Stimulated activated CD4-positive, alpha-beta T cell treated with anti-CD3 and anti-CD28 coated beads, Interleukin-4, amount 100 ng/mL, for 24 hours (primary cell): ENCODE measurements around the gene TESK2.
A peak's percentile ranks its signal among the peaks of the same experiment; 100 is the strongest.
"Not testable (repeated sequence)": the region's sequence is repeated elsewhere in the genome, so short reads cannot be mapped to it uniquely, and the experiment has no call there.

ENCODE experiments used
- DNase-seq: peaks from one replicate; pipeline ENCODE4 v3.0.0-alpha.2; 2020

TESK2 gene

DNA sequence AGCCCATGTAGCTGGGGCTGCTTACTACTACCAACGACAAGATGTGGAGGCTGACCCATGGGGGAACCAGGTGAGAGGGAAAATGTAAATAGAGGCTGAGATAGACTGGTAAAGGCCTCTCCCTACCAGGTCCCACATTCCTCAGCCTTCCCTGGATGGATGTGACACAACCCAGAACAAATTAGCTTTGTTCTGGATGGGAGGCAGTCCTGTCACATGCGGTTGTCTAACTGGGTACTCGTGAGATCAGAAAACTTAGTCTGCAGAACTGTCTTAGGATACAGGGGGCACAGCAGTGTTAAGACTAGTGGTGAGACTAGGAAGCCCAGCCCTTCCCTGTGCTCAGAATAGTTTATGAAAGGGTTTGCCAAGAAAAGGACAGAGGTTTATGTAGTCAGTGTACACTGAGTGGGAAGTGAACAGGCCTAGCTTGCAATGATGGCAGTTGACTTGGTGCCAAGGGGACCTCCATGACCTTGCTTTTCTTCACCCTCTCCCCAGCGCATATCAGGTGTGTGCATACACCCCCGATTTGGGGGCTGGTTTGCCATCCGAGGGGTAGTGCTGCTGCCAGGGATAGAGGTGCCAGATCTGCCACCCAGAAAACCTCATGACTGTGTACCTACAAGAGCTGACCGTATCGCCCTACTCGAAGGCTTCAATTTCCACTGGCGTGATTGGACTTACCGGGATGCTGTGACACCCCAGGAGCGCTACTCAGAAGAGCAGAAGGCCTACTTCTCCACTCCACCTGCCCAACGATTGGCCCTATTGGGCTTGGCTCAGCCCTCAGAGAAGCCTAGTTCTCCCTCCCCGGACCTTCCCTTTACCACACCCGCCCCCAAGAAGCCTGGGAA lies 17.6 kb upstream of the TESK2 start:
- DNase-seq: no peak

- DNase-seq: no peak
Observed at GRCh38 chr1:45507893-45508292, 16.9 kb upstream of the TESK2 start.

GRCh38 chr1:45507195-45507594 lies 16.2 kb upstream of the TESK2 start:
- DNase-seq: no peak

- DNase-seq: no peak
Observed at GRCh38 chr1:45503462-45504360, 12.7 kb upstream of the TESK2 start.

DNA sequence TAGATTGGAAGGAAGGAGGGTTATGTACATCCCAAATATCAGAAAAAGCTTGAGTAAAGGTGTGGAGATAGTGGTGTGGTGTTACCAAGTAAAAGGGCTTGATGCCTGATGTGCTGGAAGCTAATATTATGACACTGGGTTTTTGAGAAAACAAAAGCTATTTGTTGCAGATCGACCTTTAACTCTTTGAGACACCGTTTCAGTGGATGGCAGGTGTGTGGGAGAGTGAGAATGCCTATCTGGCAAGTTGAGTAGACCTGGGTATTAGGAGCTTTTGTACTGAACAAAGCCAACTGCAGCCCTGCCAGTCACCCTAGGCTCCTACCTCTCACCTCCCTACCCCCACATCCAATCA lies 10.5 kb upstream of the TESK2 start:
- DNase-seq: no peak

DNA sequence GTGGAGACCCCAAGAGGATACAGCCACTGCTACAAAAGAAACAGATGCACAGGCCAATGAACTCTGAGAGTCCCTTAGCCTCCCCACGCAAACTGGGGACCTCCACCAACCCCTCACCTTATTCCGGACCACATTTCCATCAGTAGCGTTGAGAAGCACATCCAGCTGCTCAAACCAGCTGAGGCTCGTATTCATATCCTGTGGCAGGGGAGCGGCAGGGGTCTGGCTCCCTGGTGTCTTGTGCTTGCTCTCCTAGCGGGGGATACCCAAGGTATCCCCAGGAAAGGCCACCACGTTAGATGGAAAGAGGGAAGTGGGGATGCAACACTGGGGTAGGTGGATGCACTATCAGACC lies 8.4 kb upstream of the TESK2 start:
- no peak for DNase-seq

DNA sequence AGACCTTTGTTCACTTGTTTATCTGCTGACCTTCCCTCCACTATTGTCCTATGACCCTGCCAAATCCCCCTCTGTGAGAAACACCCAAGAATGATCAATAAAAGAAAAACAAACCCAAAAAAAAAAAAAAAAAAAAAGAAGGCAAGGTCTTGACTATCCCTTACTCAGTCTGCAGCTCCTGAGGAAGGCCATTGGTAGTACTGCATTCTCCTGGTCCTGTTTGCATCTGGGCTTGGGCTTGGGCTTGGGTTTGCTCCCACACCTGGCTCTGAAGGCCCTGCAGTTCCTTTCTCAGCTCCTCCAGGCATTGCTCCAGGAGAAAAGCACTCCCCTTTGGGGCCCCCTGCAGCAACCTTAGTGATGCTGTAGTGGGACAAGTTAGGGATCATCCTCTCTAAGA lies 7.3 kb upstream of the TESK2 start:
- no peak for DNase-seq

GRCh38 chr1:45493116-45493697 lies 2.2 kb upstream of the TESK2 start:
- peak; percentile 62 for DNase-seq

- DNase-seq: no peak
Observed at GRCh38 chr1:45492691-45493090, 1.7 kb upstream of the TESK2 start.

GRCh38 chr1:45491487-45492260 lies 711 bp upstream of the TESK2 start:
- no peak for DNase-seq

- DNase-seq: no peak
Observed at GRCh38 chr1:45490121-45490625, 790 bp downstream of the TESK2 start.

GRCh38 chr1:45489379-45489778 lies 1.6 kb downstream of the TESK2 start:
- peak; percentile 60 for DNase-seq

DNA sequence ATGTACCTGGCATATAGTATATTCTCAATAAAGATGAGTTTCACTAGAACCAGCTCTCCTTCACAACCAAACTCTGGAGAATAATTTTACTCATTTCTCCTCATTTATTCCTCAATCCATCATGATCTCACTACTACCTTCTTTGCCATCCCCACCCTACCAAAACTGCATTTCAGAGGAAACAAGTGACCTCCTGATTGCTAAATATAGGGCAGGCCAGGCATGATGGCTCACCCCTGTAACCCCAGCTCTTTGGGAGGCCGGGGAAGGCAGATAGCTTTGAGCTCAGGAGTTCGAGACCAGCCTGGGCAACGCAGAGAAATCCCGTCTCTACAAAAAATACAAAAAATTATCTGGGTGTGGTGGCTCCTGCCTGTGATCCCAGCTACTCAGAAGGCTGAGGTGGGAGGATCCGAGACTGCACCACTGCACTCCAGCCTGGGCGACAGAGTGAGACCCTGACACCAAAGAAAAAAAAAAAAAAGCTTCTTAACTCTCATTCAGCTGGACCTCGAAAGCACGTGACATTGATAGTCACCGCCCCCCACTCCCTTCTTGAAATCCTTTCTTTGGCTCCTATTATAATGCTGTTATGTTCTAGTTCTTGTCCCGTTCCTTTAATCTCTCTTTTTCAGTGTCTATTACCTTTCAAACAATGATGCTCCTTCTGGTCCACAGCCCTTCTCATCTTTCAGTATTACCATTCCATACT lies 2.1 kb downstream of the TESK2 start:
- DNase-seq: no peak

- DNase-seq: no peak
Observed at GRCh38 chr1:45485949-45486348, 5.0 kb downstream of the TESK2 start.

DNA sequence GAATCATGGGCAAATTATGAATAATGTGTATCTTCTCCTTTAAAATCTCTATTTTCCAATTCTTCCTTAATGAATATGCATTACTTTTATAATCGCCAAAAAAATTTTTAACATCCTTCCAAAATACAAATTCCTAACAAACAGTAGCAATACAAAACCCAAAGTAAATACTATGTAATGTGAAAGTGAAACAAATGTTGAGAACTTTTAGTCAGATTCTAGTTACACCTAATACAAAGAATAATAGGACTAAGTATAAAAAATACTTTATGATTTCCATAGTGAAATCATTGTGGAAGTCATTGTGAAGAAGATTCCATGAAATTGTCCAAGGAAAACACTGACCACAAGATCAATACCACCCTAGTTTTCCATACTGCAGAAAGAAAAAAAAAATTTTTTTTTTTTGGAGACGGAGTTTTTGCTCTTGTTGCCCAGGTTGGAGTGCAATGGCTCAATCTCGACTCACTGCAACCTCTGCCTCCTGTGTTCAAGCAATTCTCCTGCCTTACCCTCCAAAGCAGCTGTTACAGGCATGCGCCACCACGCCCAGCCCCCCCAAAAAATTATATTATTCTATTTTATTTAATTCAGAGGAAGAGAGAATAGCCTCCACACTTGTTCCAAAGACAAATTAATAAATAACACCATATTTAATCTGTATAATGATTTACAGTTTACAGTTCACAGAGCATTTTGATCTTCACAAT lies 11.8 kb downstream of the TESK2 start:
- no peak for DNase-seq

GRCh38 chr1:45478121-45478814 lies 12.7 kb downstream of the TESK2 start:
- no peak for DNase-seq

DNA sequence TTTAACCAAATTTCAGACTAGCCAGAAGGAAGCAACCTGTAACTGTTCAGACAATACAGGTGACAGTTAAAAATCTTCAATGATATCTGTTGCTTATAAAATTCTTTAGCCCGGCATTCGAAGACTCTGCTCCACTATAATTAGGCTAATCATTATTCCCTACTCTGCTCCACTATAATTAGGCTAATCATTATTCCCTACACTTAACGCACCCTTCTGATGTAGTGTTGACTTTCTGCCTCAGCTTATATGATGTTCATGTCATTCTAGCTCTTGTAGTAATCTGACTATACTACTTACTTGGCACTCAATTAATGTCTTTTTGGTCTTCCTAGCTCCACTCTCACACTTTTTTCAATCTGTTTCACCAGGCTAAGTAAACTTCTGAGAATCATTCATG lies 13.3 kb downstream of the TESK2 start:
- no peak for DNase-seq

DNA sequence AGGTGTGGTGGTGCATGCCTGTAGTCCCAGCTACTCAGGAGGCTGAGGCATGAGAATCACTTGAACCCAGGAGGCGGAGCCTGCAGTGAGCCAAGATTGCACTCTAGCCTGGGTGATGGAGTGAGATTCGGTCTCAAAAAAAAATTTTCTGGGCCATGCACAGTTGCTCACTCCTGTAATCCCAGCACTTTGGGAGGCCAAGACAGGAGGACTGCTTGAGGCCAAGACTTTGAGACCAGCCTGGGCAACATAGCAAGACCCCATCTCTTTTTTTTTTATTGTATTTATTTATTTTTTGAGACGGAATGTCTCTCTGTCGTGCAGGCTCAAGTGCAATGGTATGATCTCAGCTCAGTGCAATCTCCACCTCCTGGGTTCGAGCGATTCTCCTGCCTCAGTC lies 16.8 kb downstream of the TESK2 start:
- not testable (repeated sequence) for DNase-seq

DNA sequence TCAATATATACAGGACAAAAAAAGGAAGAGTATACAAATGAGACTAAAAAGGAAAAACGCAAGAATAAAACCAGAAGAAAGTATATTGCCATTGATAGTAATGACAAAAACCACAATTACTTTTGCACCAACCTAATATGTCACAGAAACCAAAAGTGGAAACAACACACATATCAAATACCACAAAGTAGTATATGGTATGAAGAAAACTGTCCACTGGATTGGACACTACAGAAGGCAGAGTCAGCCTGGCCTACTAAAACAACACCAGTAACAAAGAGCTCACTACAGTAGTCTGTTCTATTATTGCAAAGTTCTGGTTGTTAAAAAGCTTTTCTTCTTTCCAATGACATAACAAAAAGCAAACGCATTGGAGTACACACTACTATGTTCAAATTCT lies 17.7 kb downstream of the TESK2 start:
- no peak for DNase-seq

- DNase-seq: no peak
Observed at GRCh38 chr1:45470306-45470798, 20.6 kb downstream of the TESK2 start.

DNA sequence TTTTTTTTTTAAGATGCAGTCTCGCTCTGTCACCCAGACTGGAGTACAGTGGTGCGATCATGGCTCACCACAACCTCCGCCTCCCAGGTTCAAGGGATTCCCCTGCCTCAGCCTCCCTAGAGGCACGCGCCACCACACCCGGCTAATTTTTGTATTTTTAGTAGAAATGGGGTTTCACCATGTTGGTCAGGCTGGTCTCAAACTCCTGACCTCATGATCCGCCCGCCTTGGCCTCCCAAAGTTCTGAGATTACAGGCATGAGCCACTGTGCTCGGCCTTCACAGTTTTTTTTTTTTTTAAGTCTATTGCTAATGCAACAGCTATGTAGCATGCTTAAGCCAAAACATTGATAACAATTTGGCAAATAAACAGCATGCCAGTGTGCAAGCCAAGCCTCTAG lies 23.6 kb downstream of the TESK2 start:
- not testable (repeated sequence) for DNase-seq
